Psoas muscle (tissue), 8 donors: Measurements from ENCODE around the gene EBF3. TPM values are rescaled to one million over a fixed set of nuclear protein-coding genes. Genes with fewer than 3 reads are reported as not detected.

ENCODE experiments used
- ATAC-seq, 4 donors: fragments of 200-7000 bp; cut with Tn5 transposase; one replicate each; pipeline ENCODE4 v1.9.1; 2020; ENCODE audit warnings: moderate library complexity in 3 of 4, mild to moderate bottlenecking in 2 of 4
- DNase-seq, 2 donors: peaks; one replicate each; pipeline ENCODE4 v3.0.0-alpha.2; 2020
- H3K27ac ChIP-seq: fragments of 200-600 bp; one replicate; pipeline ENCODE4 v1.8.0; 2022
- H3K27me3 ChIP-seq, 3 donors: fragments of 200-600 bp in 1 of 3; one replicate each; pipeline versions ENCODE4 v1.6.1 to v1.8.0; 2013 to 2022; ENCODE audit warnings: low read length in 2 of 3, mild to moderate bottlenecking in 2 of 3, moderate library complexity in 1 of 3; ENCODE audit not compliant: insufficient read depth in 3 of 3
- H3K36me3 ChIP-seq, 2 donors: fragments of 200-600 bp in 1 of 2; one replicate each; pipeline versions ENCODE4 v1.6.1 to v1.8.0; 2013 to 2022; ENCODE audit warnings: low read depth in 1 of 2, mild to moderate bottlenecking in 1 of 2, moderate library complexity in 1 of 2; ENCODE audit not compliant: insufficient read depth in 1 of 2
- H3K4me1 ChIP-seq: fragments of 200-600 bp; one replicate; pipeline ENCODE4 v1.8.0; 2022
- H3K4me3 ChIP-seq: fragments of 200-600 bp; one replicate; pipeline ENCODE4 v1.8.0; 2022; ENCODE audit warnings: mild to moderate bottlenecking
- H3K9me3 ChIP-seq: fragments of 200-600 bp; one replicate; pipeline ENCODE4 v1.8.0; 2022
- WGBS, 3 donors: extraction: QIAGEN DNeasy Blood & Tissue Kit; methylation state at CpG; one replicate each; pipeline versions ENCODE4 v1.1.6 to v1.1.7; 2013; 5-methylcytosine and 5-hydroxymethylcytosine counted together
- intact Hi-C, 2 donors: fragments of 100-400 bp; cut with DNase I; formaldehyde crosslinking; loops; one replicate each; pipeline versions ENCODE4 v1.11.0 to v1.14.2; 2022
- polyA plus RNA-seq, 3 donors: library from polyadenylated mRNA; stranded (reverse); fragments of 200-250 nt; gene quantifications; one replicate each; pipeline ENCODE4 v1.2.3, GENCODE V29; 2013
- total RNA-seq, 4 donors: library from RNA; stranded (reverse); fragmentation: NEBNext Ultra II Directional in 2 of 4; extraction: Animal tissue kit (Norgen Biotek cat#: 25700) in 2 of 4; gene quantifications; one replicate each; pipeline versions ENCODE4 v1.2.1 to v1.2.4, GENCODE V29; 2021 to 2023
- TF ChIP-seq, protein P1 (sequence below): fragments of 200-600 bp; IDR thresholded peaks from one replicate; pipeline ENCODE4 v1.8.0; 2022; ENCODE audit warnings: antibody characterized with exemption
- donor health status: healthy with polysubstance abuse.
- donor health status: DM: no; HTN: no; CAD: no; lungs with moderate emphysema.
- donor health status: Bipolar disorder and iron deficiency.
- donor health status: healthy.
- donor health status: DM: yes; HTN: yes; CAD: no.
- donor health status: DM: no; HTN: no; CAD: no.
- donor health status: DM: no; HTN: no; CAD: no.
- donor health status: DM: yes; HTN: yes; CAD: no.

Gene EBF3
- total and polyA plus RNA-seq, 7 donors: 3.2 to 10.1 (median 5.2) TPM

DNA sequence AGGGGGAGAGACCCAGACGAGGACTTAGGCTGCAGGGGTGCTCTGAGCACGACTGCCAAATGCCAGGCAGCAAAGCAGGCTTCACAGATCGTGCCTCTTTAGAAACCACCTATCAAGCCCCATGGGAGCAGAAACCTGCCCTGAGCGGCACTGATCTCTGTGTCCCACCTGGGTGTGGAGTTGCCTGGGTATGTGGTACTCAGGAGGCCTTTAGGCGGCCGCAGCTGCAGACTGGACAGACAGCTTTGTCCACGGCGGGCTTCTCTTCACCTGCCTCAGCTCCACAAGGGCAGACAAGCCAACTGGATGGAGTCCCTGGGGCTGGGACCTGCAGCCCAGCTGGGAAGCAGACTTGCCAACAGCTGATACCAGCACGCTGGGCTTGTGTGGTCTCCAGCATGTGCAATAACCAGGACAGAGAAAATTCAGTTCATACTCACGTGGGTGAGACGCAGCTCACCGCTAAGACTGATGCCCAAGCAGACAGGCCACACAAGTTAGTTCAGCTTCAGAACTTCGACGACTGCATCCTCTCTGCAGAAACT is 163.2 kb downstream of the EBF3 start:
- intact Hi-C loops: no loop called here
- DNase-seq (no peak), ATAC-seq (no peak)
- Histone ChIP-seq H3K4me3 (no peak overlapping the region), H3K4me1 (no peaks in the 10 kb centered on the region), H3K27ac (no peak overlapping the region), H3K27me3 (peaks cover 2 to 5% (median 3%) of the 10 kb centered on the region in 3 donors), H3K9me3 (peaks cover 4% of the 10 kb centered on the region), H3K36me3 (no peaks in the 10 kb centered on the region)
- WGBS, 3 donors: 32 to 50% (median 34%) methylated on average over 14 of the region's 14 CpGs
- TF ChIP-seq, protein P1, sequence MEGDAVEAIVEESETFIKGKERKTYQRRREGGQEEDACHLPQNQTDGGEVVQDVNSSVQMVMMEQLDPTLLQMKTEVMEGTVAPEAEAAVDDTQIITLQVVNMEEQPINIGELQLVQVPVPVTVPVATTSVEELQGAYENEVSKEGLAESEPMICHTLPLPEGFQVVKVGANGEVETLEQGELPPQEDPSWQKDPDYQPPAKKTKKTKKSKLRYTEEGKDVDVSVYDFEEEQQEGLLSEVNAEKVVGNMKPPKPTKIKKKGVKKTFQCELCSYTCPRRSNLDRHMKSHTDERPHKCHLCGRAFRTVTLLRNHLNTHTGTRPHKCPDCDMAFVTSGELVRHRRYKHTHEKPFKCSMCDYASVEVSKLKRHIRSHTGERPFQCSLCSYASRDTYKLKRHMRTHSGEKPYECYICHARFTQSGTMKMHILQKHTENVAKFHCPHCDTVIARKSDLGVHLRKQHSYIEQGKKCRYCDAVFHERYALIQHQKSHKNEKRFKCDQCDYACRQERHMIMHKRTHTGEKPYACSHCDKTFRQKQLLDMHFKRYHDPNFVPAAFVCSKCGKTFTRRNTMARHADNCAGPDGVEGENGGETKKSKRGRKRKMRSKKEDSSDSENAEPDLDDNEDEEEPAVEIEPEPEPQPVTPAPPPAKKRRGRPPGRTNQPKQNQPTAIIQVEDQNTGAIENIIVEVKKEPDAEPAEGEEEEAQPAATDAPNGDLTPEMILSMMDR: no peak

DNA sequence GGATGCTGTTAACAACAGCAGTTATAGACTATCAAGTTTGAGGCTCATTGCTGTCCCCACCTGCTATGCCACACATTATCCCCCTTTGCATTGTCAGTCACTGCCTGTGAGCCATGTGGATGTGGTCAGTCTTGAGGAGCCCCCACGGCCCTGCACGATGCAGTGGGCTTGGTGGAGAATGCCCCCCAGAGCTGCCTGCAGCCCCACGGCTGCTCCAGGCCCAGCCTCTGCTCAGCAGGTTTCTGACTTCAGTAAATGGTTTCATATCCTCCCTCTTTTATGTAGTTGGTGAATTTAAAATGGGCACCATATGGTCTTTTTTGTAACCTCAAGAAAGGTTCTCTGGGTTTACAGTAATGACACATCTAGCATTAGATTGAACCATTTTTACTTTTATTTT is 164.1 kb downstream of the EBF3 start:
- H3K27me3 ChIP-seq: peaks cover 2 to 7% (median 3%) of the 10 kb centered on the region in 3 donors
- DNase-seq: no peak
- intact Hi-C loops: no loop called here
- H3K27ac ChIP-seq: no peak overlapping the region
- H3K4me3 ChIP-seq: no peak overlapping the region
- no peaks in the 10 kb centered on the region for H3K36me3 ChIP-seq
- ATAC-seq: no peak
- no peaks in the 10 kb centered on the region for H3K9me3 ChIP-seq
- TF ChIP-seq, protein P1: no peak
- no peaks in the 10 kb centered on the region for H3K4me1 ChIP-seq
- 86 to 89% (median 87%) methylated on average over 3 of the region's 3 CpGs for WGBS, 3 donors

DNA sequence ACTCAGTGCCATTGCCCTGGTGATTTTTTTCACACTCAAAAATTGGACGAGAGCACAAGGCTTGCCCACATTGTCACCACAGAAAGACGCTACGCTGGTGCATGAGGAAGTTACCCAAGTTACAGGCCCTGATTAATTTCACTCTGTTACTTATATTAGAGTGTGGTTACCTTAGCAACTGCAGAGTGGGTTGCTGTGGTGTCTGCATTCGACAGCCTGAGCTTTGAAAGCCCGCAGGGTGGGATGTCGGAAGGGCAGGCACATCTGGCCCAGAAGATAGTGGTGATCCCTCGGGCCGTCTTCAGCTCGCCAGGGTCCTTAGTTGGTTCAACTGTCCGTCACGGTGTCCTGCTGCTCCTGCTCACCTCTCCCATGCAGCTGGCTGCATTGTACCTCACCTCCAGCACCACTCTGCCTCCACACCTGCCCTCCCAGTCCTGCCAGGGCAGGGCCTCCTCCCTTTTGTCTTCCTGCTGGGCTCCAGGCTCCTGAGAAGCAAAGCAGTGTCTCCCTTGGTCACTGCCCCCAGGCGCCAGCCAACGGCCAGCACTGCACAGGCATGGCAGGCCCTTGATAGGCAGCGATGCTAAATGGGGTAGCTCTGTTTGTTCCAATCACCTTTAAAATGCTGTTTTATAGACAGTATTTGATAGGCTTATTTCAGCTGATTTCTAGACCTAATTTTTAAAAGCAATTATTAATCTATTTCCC is 167.2 kb downstream of the EBF3 start:
- ATAC-seq: no peak
- 84 to 87% (median 85%) methylated on average over 14 of the region's 14 CpGs for whole genome bisulfite sequencing, 3 donors
- no peaks in the 10 kb centered on the region for H3K9me3 ChIP-seq
- peaks cover 3 to 7% (median 3%) of the 10 kb centered on the region in 3 donors for H3K27me3 ChIP-seq
- no peak for DNase-seq
- H3K27ac ChIP-seq: no peak overlapping the region
- H3K36me3 ChIP-seq: no peaks in the 10 kb centered on the region
- intact Hi-C loops: no loop called here
- H3K4me3 ChIP-seq: no peak overlapping the region
- TF ChIP-seq, protein P1: no peak
- no peaks in the 10 kb centered on the region for H3K4me1 ChIP-seq

DNA sequence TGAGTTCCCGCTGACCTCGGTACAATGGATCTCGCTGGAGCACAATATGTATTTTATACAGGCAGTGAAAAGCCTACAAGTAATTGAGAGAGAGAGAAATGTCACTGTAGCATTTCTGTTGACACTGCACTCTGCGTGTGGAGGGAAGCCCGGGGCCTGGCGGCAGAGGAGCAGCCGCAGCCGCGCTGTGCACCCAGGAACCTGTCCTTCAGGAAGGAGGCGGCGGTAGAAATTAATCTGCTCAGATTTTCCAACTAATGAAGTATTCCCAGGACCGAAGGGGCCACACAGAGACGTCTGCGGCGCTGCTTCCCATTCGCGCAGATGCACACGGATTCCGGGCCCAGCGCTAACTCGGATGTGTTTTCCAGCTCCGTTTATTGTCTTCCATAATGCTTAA is 170.1 kb downstream of the EBF3 start:
- no peaks in the 10 kb centered on the region for H3K36me3 ChIP-seq
- H3K4me3 ChIP-seq: no peak overlapping the region
- intact Hi-C loops: no loop called here
- no peaks in the 10 kb centered on the region for H3K4me1 ChIP-seq
- H3K27ac ChIP-seq: no peak overlapping the region
- ATAC-seq (no peak), DNase-seq (no peak)
- H3K27me3 ChIP-seq: peaks cover 2 to 17% (median 3%) of the 10 kb centered on the region in 3 donors
- TF ChIP-seq, protein P1: no peak
- no peaks in the 10 kb centered on the region for H3K9me3 ChIP-seq
- WGBS, 3 donors: 95 to 97% (median 97%) methylated on average over 22 of the region's 22 CpGs
